GM21723 (cell line): ENCODE measurements around the gene GRB2.

Experiments
- ATAC-seq: cut with Tn5 transposase; IDR thresholded peaks from one replicate; pipeline ENCODE4 v1.9.1; 2021; ENCODE audit warnings: mild to moderate bottlenecking, moderate library complexity; ENCODE audit not compliant: unreplicated experiment

The GRB2 gene

GRCh38 chr17:75414488-75414887, 9.0 kb upstream of the GRB2 start:
- no peak for ATAC-seq

DNA sequence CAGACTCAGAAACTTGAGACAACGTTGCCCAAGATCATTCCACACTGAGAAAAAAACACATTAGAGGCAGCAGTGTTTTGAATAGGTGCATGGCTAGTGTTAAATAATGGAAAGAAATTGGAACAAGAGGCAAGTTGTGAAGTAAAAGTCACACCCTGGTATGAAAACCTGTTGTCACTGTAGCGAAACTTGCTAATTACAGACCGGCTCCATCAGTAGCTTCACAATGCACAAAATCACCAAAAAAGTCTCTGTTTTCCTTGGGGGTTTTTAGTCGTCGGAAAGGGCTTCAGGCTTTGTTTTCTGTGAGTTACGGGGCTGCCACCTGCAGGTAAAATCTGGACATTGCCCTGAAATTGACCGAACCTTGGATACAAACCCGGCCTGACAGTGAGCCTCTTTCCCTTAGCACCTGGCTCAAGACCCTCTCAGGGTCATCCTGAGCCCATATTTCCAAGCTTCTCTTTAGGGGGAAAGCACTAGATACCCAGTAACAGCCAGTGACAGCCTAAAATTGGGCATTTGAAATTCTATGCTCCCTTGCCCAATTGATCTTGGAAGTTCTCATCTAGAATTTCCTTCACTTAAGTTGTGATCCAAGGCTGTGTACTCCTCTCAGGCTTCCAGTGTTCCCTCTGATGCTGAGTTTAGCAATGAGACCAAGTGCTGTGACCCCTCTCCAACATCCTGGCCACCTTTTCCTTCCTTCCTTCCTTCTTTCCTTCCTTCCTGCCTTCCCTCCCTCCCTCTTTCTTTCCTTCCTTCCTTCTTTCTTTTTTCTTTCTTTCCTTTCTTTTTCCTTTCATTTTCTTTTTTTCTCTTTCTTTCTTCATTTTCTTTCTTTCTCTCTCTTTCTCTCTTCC, 7.2 kb upstream of the GRB2 start:
- ATAC-seq = peak; percentile 66

DNA sequence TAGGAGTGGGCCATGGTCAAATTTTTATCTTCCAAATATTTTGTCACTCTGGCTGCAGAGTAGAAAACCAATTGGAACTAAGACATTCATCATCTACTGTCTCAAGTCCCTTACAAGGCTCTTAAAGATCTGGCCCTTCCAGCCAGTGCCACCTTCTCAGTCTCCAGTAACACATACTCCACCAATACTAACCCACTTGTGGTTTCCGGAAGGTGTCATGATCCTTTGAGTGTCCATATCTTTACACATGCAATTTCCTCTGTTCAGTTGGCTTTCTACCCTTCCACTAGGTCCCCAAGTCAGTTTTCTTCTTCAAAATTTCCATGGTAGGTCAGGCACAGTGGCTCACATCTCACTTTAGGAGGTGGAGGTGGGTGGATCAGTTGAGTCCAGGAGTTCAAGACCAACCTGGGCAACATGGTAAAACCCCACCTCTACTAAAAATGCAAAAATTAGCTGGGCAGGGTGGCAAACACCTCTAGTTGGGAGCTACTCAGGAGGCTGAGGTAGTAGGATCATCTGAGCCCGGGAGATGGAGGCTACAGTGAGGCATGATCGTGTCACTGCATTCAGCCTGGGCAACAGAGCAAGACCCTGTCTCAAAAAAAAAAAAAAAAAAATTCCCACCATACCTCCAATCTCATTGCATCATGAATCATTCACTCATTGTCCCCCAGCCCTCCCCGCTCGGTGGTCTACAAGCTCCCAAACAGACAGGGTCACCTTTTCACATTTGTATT, 6.0 kb upstream of the GRB2 start:
- no peak for ATAC-seq

DNA sequence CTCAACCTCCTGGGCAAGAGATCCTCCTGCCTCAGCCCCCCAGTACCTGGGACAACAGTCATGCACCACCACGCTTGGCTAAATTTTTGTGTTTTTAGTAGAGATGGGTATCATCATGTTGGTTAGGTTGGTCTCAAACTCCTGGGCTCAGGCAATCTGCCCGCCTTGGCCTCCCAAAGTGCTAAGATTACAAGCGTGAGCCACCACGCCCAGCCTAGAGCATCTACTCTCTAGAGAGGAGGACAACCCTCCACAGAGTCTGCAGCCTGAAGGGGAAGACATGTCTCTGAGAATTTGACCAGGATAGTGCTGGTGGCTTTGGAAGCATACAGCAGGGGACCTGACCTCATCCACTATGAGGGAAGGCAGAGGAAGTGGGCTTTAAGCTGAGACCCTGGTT, 4.7 kb upstream of the GRB2 start:
- no peak for ATAC-seq

GRCh38 chr17:75407655-75408352, 2.3 kb upstream of the GRB2 start:
- no peak for ATAC-seq

GRCh38 chr17:75406222-75406615, 741 bp upstream of the GRB2 start:
- ATAC-seq = no peak

DNA sequence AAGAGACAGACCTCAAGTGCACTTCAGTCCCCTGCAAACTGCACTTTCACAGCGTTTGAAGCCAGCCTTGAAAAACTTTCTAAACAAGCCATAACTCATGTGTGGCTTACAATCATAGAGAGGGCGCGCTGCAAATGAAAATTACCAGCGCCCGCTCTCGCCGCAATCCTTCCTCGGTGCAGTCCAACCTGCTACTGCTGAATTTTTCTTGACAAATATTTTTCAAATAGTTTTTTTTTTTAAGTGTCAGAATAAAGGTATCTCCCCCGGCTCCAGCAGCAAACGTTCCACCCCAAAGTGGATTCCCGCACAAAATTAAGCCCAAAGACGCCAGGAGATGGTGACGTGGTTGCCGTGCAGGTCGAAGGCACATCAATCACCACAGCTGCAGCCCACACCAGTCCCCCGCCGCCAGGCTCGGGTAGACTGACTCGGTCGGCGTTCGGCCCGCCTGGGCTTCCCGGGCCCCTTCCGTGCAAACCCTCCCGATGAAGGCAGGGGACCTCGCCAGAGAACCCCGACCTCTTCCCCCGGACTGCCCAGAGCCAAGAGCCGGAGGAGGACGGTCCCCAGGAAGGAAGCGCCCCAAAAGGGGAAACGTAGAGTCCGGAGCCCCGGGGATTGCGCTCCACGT, 630 bp downstream of the GRB2 start:
- ATAC-seq = peak; percentile 26

- ATAC-seq = no peak
Measured at GRCh38 chr17:75404223-75404730, 1.2 kb downstream of the GRB2 start.

DNA sequence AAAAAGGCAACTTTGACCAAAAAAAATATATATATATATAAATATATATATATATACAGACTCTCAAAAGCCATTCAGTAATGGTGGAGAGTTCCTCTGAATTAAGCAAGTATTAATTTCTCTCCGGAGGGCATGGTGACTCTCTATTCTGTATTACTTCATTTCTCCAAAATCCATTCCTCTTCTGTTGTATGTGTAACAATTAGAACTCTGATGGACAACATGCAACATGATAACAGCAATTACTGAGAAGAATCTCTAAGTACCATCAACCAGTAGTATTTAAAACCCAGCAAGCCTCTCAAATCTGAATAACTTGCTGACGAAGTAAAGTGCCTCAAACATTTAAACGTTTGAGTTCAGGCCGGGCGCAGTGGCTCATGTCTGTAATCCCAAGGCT, 2.3 kb downstream of the GRB2 start:
- no peak for ATAC-seq

DNA sequence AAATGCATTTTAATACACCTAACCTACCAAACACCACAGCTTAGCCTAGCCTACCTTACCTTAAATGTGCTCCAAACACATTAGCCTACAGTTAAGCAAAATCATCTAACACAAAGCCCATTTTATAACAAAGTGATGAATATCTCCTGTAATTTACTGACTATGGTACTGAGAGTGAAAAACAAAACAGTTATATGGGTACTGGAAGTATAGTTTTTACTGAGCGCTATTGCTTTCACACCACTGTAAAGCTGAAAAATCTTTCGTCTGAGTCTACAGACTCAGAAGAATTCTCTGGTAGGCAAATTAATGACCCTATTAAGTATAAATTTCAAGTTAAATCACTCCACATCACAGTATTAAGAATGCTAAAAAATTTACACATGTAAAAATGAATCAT, 3.5 kb downstream of the GRB2 start:
- ATAC-seq = no peak

- ATAC-seq = no peak
Measured at GRCh38 chr17:75400326-75400939, 5.0 kb downstream of the GRB2 start.

GRCh38 chr17:75398279-75398678, 7.2 kb downstream of the GRB2 start:
- ATAC-seq = no peak

GRCh38 chr17:75397217-75397616, 8.3 kb downstream of the GRB2 start:
- no peak for ATAC-seq

GRCh38 chr17:75396796-75397195, 8.7 kb downstream of the GRB2 start:
- no peak for ATAC-seq

GRCh38 chr17:75396025-75396424, 9.5 kb downstream of the GRB2 start:
- no peak for ATAC-seq

DNA sequence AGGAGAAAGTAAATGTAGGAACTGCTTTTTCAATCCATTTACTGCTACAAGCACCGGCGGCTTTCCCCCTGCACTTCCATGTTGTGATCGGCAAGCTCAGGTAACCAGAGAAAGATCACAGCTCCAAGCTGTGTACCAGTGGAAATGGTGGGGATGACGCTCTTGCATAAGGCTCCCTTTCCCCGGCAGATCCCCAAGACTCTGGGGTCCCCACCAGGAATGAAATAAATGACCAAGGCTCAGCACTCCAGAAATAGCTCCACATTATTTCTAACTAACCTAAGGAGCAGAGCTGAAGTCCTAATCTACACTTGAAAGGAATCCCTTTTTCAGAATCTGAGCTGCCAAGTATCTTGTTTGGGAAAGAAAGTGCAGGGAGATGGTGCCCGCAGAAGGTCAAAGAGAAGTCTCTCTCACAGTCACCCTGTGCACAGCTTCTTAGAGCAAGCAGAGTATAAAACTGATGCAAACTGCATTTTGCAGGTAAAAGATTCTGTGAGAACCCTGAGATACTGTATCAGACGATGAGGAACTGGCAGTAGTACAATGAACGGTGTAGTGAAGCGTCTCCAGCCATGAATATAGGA, 11.1 kb downstream of the GRB2 start:
- no peak for ATAC-seq

GRCh38 chr17:75393523-75394331, 11.8 kb downstream of the GRB2 start:
- peak; percentile 70 for ATAC-seq

DNA sequence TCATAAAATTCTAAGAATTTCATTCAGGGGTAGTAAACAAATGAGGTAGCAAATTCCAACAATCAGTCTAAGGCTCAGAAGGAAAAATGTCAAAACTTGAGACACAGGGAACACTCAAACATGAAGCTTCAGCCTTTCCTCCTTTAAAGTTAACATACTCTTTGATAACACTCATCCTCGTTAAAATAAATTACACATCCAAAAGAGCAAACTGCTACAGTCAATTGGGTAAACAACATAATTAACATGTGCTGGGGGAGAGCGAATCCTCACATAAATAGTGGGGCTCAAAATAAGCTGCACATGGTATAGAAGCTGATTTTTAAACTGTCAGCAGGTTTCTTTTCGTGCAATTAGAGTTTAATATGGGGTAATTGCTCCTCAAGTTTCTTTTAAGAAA, 12.9 kb downstream of the GRB2 start:
- ATAC-seq = no peak

DNA sequence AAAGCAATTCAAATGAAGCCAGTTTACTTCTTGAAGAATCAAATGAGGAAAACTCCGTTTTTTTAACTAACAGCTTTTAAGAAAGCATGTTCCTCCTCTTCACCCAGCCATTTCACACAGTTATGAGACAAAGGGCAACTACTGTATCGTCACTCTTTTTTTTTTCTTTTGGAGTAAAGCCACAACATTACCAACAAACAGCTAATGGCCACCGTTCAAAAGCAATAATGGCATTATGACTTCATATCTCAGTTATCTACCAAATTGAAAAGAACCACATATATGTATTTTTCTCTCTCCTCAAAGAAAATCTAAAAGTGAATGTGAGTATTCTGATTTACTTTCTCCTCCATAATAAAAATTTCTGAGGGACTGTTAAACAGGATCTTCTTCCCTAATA, 14.5 kb downstream of the GRB2 start:
- no peak for ATAC-seq
